ENCODE data around the gene CDK5RAP1. TPM values are rescaled to one million over a fixed set of nuclear protein-coding genes. Genes with fewer than 3 reads are reported as not detected.
A peak's percentile ranks its signal among the peaks of the same experiment; 100 is the strongest.

The CDK5RAP1 gene
- total RNA-seq, 4 donors from 2014 or later, result 11.6 to 45.0 (median 22.4) TPM

- TF ChIP-seq EP300 (IDR thresholded peaks at IDR 0.05), result no peak
- TF ChIP-seq POLR2A (IDR thresholded peaks at IDR 0.05), result no peak
- TF ChIP-seq POLR2AphosphoS5 (IDR thresholded peaks at IDR 0.05), result no peak
- TF ChIP-seq CTCF (IDR thresholded peaks at IDR 0.05), result no peak
- ATAC-seq, result no peak
- Histone ChIP-seq H3K27me3 (no peaks in the 10 kb centered on the region), H3K4me3 (no peak overlapping the region), H3K4me1 (no peaks in the 10 kb centered on the region), H3K9me3 (no peaks in the 10 kb centered on the region), H3K36me3 (peaks cover 0 to 96% of the 10 kb centered on the region in 2 donors), H3K27ac (no peak overlapping the region)
- 43 to 75% methylated on average over 4 to 7 of the region's 7 CpGs for WGBS, 2 donors (ENCODE audit: low coverage in 1 of 2)
These were observed 14.1 kb downstream of the CDK5RAP1 start for GRCh38 chr20:33387177-33387576.

GRCh38 chr20:33386673-33387072 lies 14.6 kb downstream of the CDK5RAP1 start:
- no peak for ATAC-seq
- Histone ChIP-seq H3K36me3 (peaks cover 0 to 96% of the 10 kb centered on the region in 2 donors), H3K9me3 (no peaks in the 10 kb centered on the region), H3K4me3 (no peak overlapping the region), H3K4me1 (no peaks in the 10 kb centered on the region), H3K27ac (no peak overlapping the region), H3K27me3 (no peaks in the 10 kb centered on the region)
- TF ChIP-seq EP300 (IDR thresholded peaks at IDR 0.05) (no peak), CTCF (IDR thresholded peaks at IDR 0.05) (no peak), POLR2A (IDR thresholded peaks at IDR 0.05) (no peak), POLR2AphosphoS5 (IDR thresholded peaks at IDR 0.05) (no peak)
- 100% methylated on average over 1 of the region's 1 CpG; no CpG with 5 or more reads in 1 of the 2 donors for WGBS, 2 donors (ENCODE audit: low coverage in 1 of 2)

GRCh38 chr20:33377366-33377765 lies 24.0 kb downstream of the CDK5RAP1 start:
- ATAC-seq, result no peak
- Histone ChIP-seq H3K4me1 (no peaks in the 10 kb centered on the region), H3K9me3 (no peaks in the 10 kb centered on the region), H3K4me3 (no peak overlapping the region), H3K27me3 (no peaks in the 10 kb centered on the region), H3K36me3 (peaks cover 0 to 98% of the 10 kb centered on the region in 2 donors), H3K27ac (no peak overlapping the region)
- TF ChIP-seq EP300 (IDR thresholded peaks at IDR 0.05) (no peak), POLR2AphosphoS5 (IDR thresholded peaks at IDR 0.05) (no peak), CTCF (IDR thresholded peaks at IDR 0.05) (no peak), POLR2A (IDR thresholded peaks at IDR 0.05) (no peak)
- 93% methylated on average over 2 of the region's 2 CpGs; no CpG with 5 or more reads in 1 of the 2 donors for WGBS, 2 donors (ENCODE audit: low coverage in 1 of 2)

GRCh38 chr20:33373735-33374605 lies 27.3 kb downstream of the CDK5RAP1 start:
- 76 to 88% methylated on average over 3 to 4 of the region's 4 CpGs for WGBS, 2 donors (ENCODE audit: low coverage in 1 of 2)
- H3K27me3 ChIP-seq, result no peaks in the 10 kb centered on the region
- no peaks in the 10 kb centered on the region for H3K9me3 ChIP-seq
- TF ChIP-seq POLR2A (IDR thresholded peaks at IDR 0.05) (no peak), EP300 (IDR thresholded peaks at IDR 0.05) (no peak), POLR2AphosphoS5 (IDR thresholded peaks at IDR 0.05) (peak; percentile 66), CTCF (IDR thresholded peaks at IDR 0.05) (no peak)
- H3K4me1 ChIP-seq, result no peaks in the 10 kb centered on the region
- H3K4me3 ChIP-seq, result no peak overlapping the region
- no peak overlapping the region for H3K27ac ChIP-seq
- no peak for ATAC-seq
- peaks cover 0 to 100% of the 10 kb centered on the region in 2 donors for H3K36me3 ChIP-seq

- 100% methylated on average over 1 of the region's 4 CpGs; no CpG with 5 or more reads in 1 of the 2 donors for WGBS, 2 donors (ENCODE audit: low coverage in 1 of 2)
- H3K27ac ChIP-seq, result no peak overlapping the region
- H3K36me3 ChIP-seq, result peaks cover 0 to 99% of the 10 kb centered on the region in 2 donors
- H3K4me3 ChIP-seq, result no peak overlapping the region
- H3K9me3 ChIP-seq, result no peaks in the 10 kb centered on the region
- TF ChIP-seq POLR2AphosphoS5 (IDR thresholded peaks at IDR 0.05), result no peak
- no peak for TF ChIP-seq EP300 (IDR thresholded peaks at IDR 0.05)
- TF ChIP-seq CTCF (IDR thresholded peaks at IDR 0.05), result no peak
- no peak for TF ChIP-seq POLR2A (IDR thresholded peaks at IDR 0.05)
- no peaks in the 10 kb centered on the region for H3K4me1 ChIP-seq
- no peak for ATAC-seq
- no peaks in the 10 kb centered on the region for H3K27me3 ChIP-seq
These were observed 28.3 kb downstream of the CDK5RAP1 start for GRCh38 chr20:33372993-33373441.
